HL-60 (cell line): ENCODE data around the gene LEF1.

Source experiments
- CTCF ChIP-seq: IDR thresholded peaks from one replicate; pipeline ENCODE4 v1.5.1; 2011; ENCODE audit warnings: low read length, control low read depth, inconsistent platforms; ENCODE audit not compliant: insufficient read depth
- POLR2AphosphoS5 ChIP-seq: IDR thresholded peaks from 2 replicates; pipeline ENCODE4 v1.6.1; 2012; ENCODE audit warnings: low read depth
- SPI1 ChIP-seq: IDR thresholded peaks from 2 replicates; pipeline ENCODE4 v1.6.1; 2012; ENCODE audit warnings: low read depth, mild to moderate bottlenecking, borderline replicate concordance

GRCh38 chr4:108034565-108034964 is 134.2 kb downstream of the LEF1 start:
- TF ChIP-seq CTCF, result no peak
- TF ChIP-seq POLR2AphosphoS5, result no peak
- TF ChIP-seq SPI1, result no peak
